ENCODE results near the gene SLC5A5. TPM values are rescaled to one million over a fixed set of nuclear protein-coding genes. Genes with fewer than 3 reads are reported as not detected.

Gene SLC5A5
- total and polyA plus RNA-seq, 2 of the 8 experiments (the other 6 are each of a cell fraction or from before 2014, with no cell fraction given): 1.5 to 1.8 TPM

DNA sequence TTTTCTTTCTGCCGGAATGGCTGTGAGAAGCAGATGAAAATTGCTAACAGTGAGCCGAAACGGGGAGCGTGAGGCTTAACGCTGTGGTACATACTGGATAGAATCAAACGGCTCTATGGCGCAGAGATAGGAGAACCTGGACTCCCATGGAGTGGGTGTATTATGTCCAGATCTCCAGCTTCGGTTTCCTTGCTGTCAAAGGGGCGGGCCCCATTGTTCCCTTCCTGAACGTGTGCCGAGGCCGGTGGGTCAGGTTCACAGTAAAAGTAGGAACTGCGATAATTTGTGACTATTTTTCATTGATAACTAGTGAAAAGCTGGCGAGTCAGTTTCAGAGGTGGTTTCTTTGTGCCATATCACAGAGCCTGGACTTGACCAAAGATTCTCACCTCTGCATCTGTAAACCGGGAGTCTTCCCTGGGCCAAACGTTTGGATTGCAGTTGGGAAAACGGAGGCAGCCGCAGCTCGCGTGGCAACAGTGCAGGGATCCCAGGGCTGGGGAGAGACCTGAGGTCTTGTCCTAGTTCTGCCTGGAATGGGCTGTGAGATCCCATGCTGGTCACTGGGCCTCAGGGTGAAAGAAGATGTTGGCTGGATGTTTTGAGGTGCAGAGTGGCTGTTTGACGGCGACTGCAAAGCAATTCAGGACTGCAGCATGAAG lies 11.3 kb upstream of the SLC5A5 start (continued):
- TF ChIP-seq, protein P1, sequence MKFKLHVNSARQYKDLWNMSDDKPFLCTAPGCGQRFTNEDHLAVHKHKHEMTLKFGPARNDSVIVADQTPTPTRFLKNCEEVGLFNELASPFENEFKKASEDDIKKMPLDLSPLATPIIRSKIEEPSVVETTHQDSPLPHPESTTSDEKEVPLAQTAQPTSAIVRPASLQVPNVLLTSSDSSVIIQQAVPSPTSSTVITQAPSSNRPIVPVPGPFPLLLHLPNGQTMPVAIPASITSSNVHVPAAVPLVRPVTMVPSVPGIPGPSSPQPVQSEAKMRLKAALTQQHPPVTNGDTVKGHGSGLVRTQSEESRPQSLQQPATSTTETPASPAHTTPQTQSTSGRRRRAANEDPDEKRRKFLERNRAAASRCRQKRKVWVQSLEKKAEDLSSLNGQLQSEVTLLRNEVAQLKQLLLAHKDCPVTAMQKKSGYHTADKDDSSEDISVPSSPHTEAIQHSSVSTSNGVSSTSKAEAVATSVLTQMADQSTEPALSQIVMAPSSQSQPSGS (IDR thresholded peaks at IDR 0.05; ENCODE audit: low read length): 0 out of 2 replicates have a peak, but pooled peaks have one; percentile 82
